HEK293 (cell line): ENCODE measurements around the gene ZNF771.

Source experiments
- CTCF ChIA-PET: fragments of 350-600 bp; formaldehyde crosslinking; extraction: SDS; loops from one replicate; lab custom pipeline; 2021; ENCODE audit warnings: antibody characterized with exemption; lab: Yijun Ruan, JAX
- POLR2A ChIA-PET: fragments of 300-600 bp; formaldehyde crosslinking; extraction: SDS; loops from one replicate; lab custom pipeline; 2020; ENCODE audit warnings: antibody characterized with exemption, inconsistent platforms; lab: Yijun Ruan, JAX
- H3K27ac ChIP-seq: fragments of 200-500 bp; sonication (Bioruptor generic); 2 replicates; pipeline ENCODE4 v1.5.1; 2014; ENCODE audit warnings: low read depth, low read length, control low read depth, inconsistent platforms; ENCODE audit errors: extremely low read depth
- H3K36me3 ChIP-seq, 2 experiments: fragments of 200-500 bp in 1 of 2; sonication (Bioruptor generic) in 1 of 2; 1 replicate in 1 of 2; 2 replicates in 1 of 2; pipeline ENCODE4 v1.5.1; 2014 to 2017; ENCODE audit warnings: inconsistent platforms in 2 of 2, low read length in 2 of 2; ENCODE audit not compliant: control insufficient read depth in 2 of 2, insufficient read depth in 1 of 2
- H3K4me1 ChIP-seq: fragments of 200-500 bp; sonication (Bioruptor generic); 2 replicates; pipeline ENCODE4 v1.5.1; 2014; ENCODE audit warnings: mild to moderate bottlenecking, low read length, inconsistent platforms; ENCODE audit not compliant: control insufficient read depth, insufficient read depth
- H3K4me3 ChIP-seq: 2 replicates; pipeline ENCODE4 v1.5.1; 2011; ENCODE audit warnings: low read depth, mild to moderate bottlenecking, control low read depth, low read length, moderate library complexity
- H3K9me3 ChIP-seq: fragments of 200-500 bp; sonication (Bioruptor generic); 2 replicates; pipeline ENCODE4 v1.5.1; 2014; ENCODE audit warnings: low read depth, low read length, inconsistent platforms; ENCODE audit not compliant: control insufficient read depth, insufficient read depth
- EGR2 ChIP-seq: fragments of 450-650 bp; formaldehyde crosslinking; IDR thresholded peaks from 2 replicates; pipeline ENCODE4 v1.5.1; 2016; ENCODE audit warnings: low read depth, missing biosample characterization, missing genetic modification characterization
- FEZF1 ChIP-seq: fragments of 450-650 bp; formaldehyde crosslinking; IDR thresholded peaks from 2 replicates; pipeline ENCODE4 v1.5.1; 2016; ENCODE audit warnings: missing biosample characterization, missing genetic modification characterization
- HIC1 ChIP-seq: fragments of 450-650 bp; formaldehyde crosslinking; IDR thresholded peaks from 2 replicates; pipeline ENCODE4 v1.5.1; 2016; ENCODE audit warnings: missing biosample characterization, missing genetic modification characterization
- KLF7 ChIP-seq: fragments of 450-650 bp; formaldehyde crosslinking; IDR thresholded peaks from 2 replicates; pipeline ENCODE4 v1.5.1; 2016; ENCODE audit warnings: missing biosample characterization, missing genetic modification characterization, borderline replicate concordance
- MYNN ChIP-seq: fragments of 450-650 bp; formaldehyde crosslinking; IDR thresholded peaks from 2 replicates; pipeline ENCODE4 v1.5.1; 2016; ENCODE audit warnings: missing biosample characterization, missing genetic modification characterization, borderline replicate concordance
- PRDM1 ChIP-seq: fragments of 450-650 bp; formaldehyde crosslinking; IDR thresholded peaks from 2 replicates; pipeline ENCODE4; 2016; ENCODE audit warnings: missing biosample characterization, missing genetic modification characterization
- PRDM2 ChIP-seq: fragments of 450-650 bp; formaldehyde crosslinking; IDR thresholded peaks from 2 replicates; pipeline ENCODE4 v1.5.1; 2016; ENCODE audit warnings: missing biosample characterization, missing genetic modification characterization, borderline replicate concordance
- WT1 ChIP-seq: fragments of 450-650 bp; formaldehyde crosslinking; IDR thresholded peaks from 2 replicates; pipeline ENCODE4 v1.5.1; 2016; ENCODE audit warnings: missing biosample characterization, missing genetic modification characterization
- ZBTB8A ChIP-seq: fragments of 450-650 bp; formaldehyde crosslinking; IDR thresholded peaks from 2 replicates; pipeline ENCODE4 v1.5.1; 2016; ENCODE audit warnings: missing biosample characterization, missing genetic modification characterization
- ZEB2 ChIP-seq: fragments of 450-650 bp; formaldehyde crosslinking; IDR thresholded peaks from 2 replicates; pipeline ENCODE4 v1.5.1; 2016; ENCODE audit warnings: missing biosample characterization, missing genetic modification characterization
- ZNF132 ChIP-seq: fragments of 450-650 bp; formaldehyde crosslinking; IDR thresholded peaks from 2 replicates; pipeline ENCODE4 v1.5.1; 2017; ENCODE audit warnings: missing biosample characterization, missing genetic modification characterization, borderline replicate concordance
- ZNF140 ChIP-seq: fragments of 450-650 bp; formaldehyde crosslinking; IDR thresholded peaks from 2 replicates; pipeline ENCODE4 v1.5.1; 2016; ENCODE audit warnings: missing biosample characterization, missing genetic modification characterization
- ZNF157 ChIP-seq: fragments of 450-650 bp; formaldehyde crosslinking; IDR thresholded peaks from 2 replicates; pipeline ENCODE4 v1.5.1; 2016; ENCODE audit warnings: missing biosample characterization, missing genetic modification characterization
- ZNF211 ChIP-seq: fragments of 450-650 bp; formaldehyde crosslinking; IDR thresholded peaks from 2 replicates; pipeline ENCODE4 v1.5.1; 2016; ENCODE audit warnings: low read depth, missing biosample characterization, missing genetic modification characterization
- ZNF26 ChIP-seq: fragments of 450-650 bp; formaldehyde crosslinking; IDR thresholded peaks from 2 replicates; pipeline ENCODE4 v1.5.1; 2016; ENCODE audit warnings: missing biosample characterization, missing genetic modification characterization
- ZNF324 ChIP-seq: fragments of 450-650 bp; formaldehyde crosslinking; IDR thresholded peaks from 2 replicates; pipeline ENCODE4 v1.5.1; 2016; ENCODE audit warnings: missing biosample characterization, missing genetic modification characterization
- ZNF335 ChIP-seq: fragments of 450-650 bp; formaldehyde crosslinking; conservative IDR thresholded peaks from 2 replicates; pipeline ENCODE4 v1.5.1; 2016; ENCODE audit warnings: missing biosample characterization, missing genetic modification characterization
- ZNF350 ChIP-seq: fragments of 450-650 bp; formaldehyde crosslinking; IDR thresholded peaks from 2 replicates; pipeline ENCODE4 v1.5.0; 2017; ENCODE audit warnings: missing biosample characterization, mild to moderate bottlenecking, missing genetic modification characterization
- ZNF548 ChIP-seq: fragments of 450-650 bp; formaldehyde crosslinking; IDR thresholded peaks from 2 replicates; pipeline ENCODE4 v1.5.1; 2016; ENCODE audit warnings: missing biosample characterization, missing genetic modification characterization
- ZNF629 ChIP-seq: fragments of 450-650 bp; formaldehyde crosslinking; IDR thresholded peaks from 2 replicates; pipeline ENCODE4 v1.5.1; 2017; ENCODE audit warnings: missing biosample characterization, missing genetic modification characterization
- ZNF707 ChIP-seq: fragments of 450-650 bp; formaldehyde crosslinking; IDR thresholded peaks from 2 replicates; pipeline ENCODE4 v1.5.1; 2016; ENCODE audit warnings: missing biosample characterization, missing genetic modification characterization
- ZSCAN4 ChIP-seq: fragments of 450-650 bp; formaldehyde crosslinking; IDR thresholded peaks from 2 replicates; pipeline ENCODE4 v1.5.1; 2017; ENCODE audit warnings: missing biosample characterization, missing genetic modification characterization

ZNF771 gene

GRCh38 chr16:30394592-30395154 is 12.7 kb upstream of the ZNF771 start:
- no peak for TF ChIP-seq PRDM2 (tag by site-specific recombination)
- TF ChIP-seq ZEB2, result 0 out of 2 replicates have a peak, but pooled peaks have one; percentile 66
- TF ChIP-seq ZNF26, result no peak
- peak; percentile 15; the same call in 1 of the 2 replicates for TF ChIP-seq ZBTB8A (tag by site-specific recombination)
- no peak for TF ChIP-seq ZNF132 (tag by site-specific recombination)
- peak; percentile 53 for TF ChIP-seq ZNF335 (tag by site-specific recombination)
- peaks cover 14% of the 10 kb centered on the region for H3K4me1 ChIP-seq
- H3K27ac ChIP-seq, result peak overlapping the region; percentile 84
- ChIA-PET CTCF (interaction anchor here (0.5 to 3.3 kb wide), 11 partner anchors 15 to 235 kb away, joined by 3 to 27 read pairs (median 4); partner anchors contain the start of genes DCTPP1, TBC1D10B and ZNF688), POLR2A (interaction anchor here (0.9 to 3.2 kb wide), 15 partner anchors 8 to 302 kb away, joined by 3 to 44 read pairs (median 6); partner anchors contain the start of genes CD2BP2, DCTPP1, SEPTIN1 and TBC1D10B)
- H3K36me3 ChIP-seq, result peaks cover 0 to 27% of the 10 kb centered on the region in 2 experiments; a peak in 2 of 3 replicates
- no peaks in the 10 kb centered on the region for H3K9me3 ChIP-seq
- peak overlapping the region; percentile 71 for H3K4me3 ChIP-seq

- peaks cover 0 to 27% of the 10 kb centered on the region in 2 experiments; a peak in 2 of 3 replicates for H3K36me3 ChIP-seq
- peak within 1 kb of the TSS; percentile 71 for H3K4me3 ChIP-seq
- no peaks in the 10 kb centered on the region for H3K9me3 ChIP-seq
- ChIA-PET CTCF (interaction anchor here (0.5 to 3.3 kb wide), 13 partner anchors 12 to 271 kb away, joined by 3 to 27 read pairs (median 5); partner anchors contain the start of genes DCTPP1, TBC1D10B, ZNF688 and ZNF771), POLR2A (interaction anchor here (0.9 to 3.2 kb wide), 16 partner anchors 9 to 330 kb away, joined by 3 to 44 read pairs (median 5); partner anchors contain the start of genes ALDOA, CD2BP2, DCTPP1 and SEPTIN1)
- peaks cover 16% of the 10 kb centered on the region for H3K4me1 ChIP-seq
- peak within 1 kb of the TSS; percentile 84 for H3K27ac ChIP-seq
- no peak for TF ChIP-seq ZNF157 (tag by site-specific recombination)
- TF ChIP-seq ZNF629 (tag by site-specific recombination), result peak; percentile 70
- no peak for TF ChIP-seq MYNN (tag by site-specific recombination)
- TF ChIP-seq ZNF140 (tag by site-specific recombination), result no peak
- no peak for TF ChIP-seq WT1 (tag by site-specific recombination)
- no peak for TF ChIP-seq ZNF350 (tag by site-specific recombination)
- peak; percentile 77 for TF ChIP-seq EGR2 (tag by site-specific recombination)
- TF ChIP-seq ZNF211, result no peak
- TF ChIP-seq ZSCAN4 (tag by site-specific recombination), result no peak
- TF ChIP-seq ZNF324 (tag by site-specific recombination), result peak; percentile 65; the same call in 1 of the 2 replicates
- no peak for TF ChIP-seq PRDM1
- peak; percentile 58; the same call in 1 of the 2 replicates for TF ChIP-seq HIC1 (tag by site-specific recombination)
- TF ChIP-seq FEZF1 (tag by site-specific recombination), result 0 out of 2 replicates have a peak, but pooled peaks have one; percentile 20
- TF ChIP-seq KLF7 (tag by site-specific recombination), result peak; percentile 78
- TF ChIP-seq ZNF548, result no peak
- TF ChIP-seq ZNF707, result no peak
Measured at GRCh38 chr16:30395155-30395991, 12.0 kb upstream of the ZNF771 start, which contains the start of gene ZNF48. Gene ZNF48 (plus strand): TSS chr16:30395420. CDS start chr16:30395795, 375 bp downstream.
